ENCODE results near the gene MYCN.
A peak's percentile ranks its signal among the peaks of the same experiment; 100 is the strongest.
"Not testable (repeated sequence)": the region's sequence is repeated elsewhere in the genome, so short reads cannot be mapped to it uniquely, and the experiment has no call there.

The MYCN gene

DNA sequence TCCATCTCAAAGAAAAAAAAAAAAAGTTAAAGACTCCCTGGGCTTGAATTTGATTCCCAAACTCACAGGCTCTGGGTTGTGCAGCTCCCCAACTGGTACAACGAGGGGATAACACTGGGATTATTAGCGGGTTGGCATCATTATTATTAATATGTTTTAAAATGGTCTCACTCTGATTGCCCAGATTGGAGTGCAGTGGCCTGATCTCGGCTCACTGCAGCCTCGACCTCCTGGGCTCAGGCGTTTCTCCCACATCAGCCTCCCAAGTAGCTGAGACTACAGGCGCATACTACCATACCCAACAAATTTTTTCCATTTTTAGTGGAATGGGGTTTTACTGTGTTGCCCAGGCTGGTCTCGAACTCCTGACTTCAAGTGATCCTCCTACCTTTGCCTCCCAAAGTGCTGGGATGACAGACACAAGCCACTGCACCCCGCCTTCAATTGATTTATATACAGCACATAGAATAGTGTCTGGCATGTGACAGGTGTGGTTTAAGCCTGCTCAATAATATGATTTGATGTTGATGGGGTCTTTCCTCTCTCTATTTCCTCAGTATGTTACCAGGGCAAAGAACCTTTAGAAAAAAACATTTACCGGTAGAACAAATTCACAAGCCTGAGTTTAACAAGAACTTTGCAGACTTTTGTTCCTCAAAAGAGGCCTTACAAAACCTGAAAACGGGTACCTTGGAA is 12.2 kb downstream of the MYCN start:
- intact Hi-C loops (cut with DNase I) = no loop called here
- DNase-seq = no peak

DNA sequence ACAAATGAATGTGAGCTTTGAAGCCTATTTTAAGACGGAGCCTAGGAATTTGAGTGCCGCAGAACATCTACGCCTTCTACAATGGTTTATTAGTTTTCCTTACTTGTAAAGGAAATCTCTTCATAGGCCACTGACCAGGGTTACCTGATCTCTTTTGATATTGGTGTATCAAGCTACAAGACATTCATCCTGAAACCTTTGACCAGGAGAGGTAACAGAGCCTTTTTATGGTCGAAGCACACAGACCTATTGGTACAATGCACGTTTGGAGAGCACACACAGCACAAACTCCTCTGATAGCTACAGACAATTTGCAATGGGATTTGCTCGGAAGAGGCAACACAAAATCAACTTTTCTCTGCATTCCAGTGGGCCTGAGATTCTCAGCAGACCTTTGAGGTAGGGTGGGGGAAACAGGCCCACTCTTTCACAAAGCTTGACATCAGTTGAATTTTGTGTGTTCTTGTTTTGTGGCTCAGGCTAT is 12.8 kb downstream of the MYCN start:
- no peak for DNase-seq
- intact Hi-C loops (cut with DNase I) = no loop called here

DNA sequence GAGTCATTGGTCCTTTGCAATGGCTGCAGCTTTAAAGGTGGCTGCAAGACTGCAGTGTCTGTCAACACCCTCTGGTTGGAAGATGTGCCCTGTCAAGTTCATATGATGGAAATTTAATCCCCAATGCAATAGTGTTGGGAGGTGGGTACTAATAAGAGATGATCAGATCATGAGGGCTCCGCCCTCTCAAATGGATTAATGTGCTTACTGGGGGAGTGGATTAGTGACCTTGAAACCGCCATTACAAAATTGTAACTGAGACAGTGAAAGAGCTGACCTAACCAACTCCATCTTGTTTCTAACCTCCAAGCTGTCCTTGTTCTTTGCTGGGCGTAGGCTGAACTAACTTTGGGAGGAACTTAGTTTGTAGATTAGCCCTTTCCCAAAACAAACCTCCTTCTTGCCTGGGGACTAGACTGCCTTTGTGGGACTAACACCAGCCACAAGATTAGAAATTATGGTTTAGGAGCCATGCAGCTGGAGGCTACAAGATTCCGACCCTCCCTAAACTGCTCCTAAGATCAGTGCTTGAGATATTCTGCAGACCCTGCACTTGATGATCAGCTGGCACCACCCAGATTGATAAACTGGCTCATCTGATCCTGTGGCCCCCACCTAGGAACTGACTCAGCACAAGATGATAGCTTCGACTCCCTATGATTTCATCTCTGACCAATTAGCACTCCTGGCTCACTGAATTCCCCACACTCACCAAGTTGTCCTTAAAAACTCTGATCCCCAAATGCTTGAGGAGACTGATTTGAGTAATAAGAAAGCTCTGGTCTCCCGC is 13.7 kb downstream of the MYCN start:
- intact Hi-C loops (cut with DNase I) = no loop called here

DNA sequence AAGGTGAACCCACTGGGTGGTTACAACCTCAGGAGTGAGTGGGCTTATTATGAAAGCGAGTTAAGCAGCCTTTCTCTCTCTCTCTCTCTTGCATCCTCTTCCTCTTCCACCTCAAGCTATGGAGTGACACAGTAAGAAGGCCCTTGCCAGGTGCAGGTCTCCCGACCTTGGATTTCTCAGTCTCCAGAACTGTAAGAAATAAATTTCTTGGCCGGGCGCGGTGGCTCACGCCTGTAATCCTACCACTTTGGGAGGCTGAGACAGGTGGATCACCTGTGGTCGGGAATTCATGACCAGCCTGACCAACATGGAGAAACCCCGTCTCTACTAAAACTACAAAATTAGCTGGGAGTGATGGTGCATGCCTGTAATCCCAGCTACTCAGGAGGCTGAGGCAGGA is 14.4 kb downstream of the MYCN start:
- DNase-seq = no peak
- intact Hi-C loops (cut with DNase I) = no loop called here

More for the DNA sequence above, 13.7 kb downstream of the MYCN start:
- no peak for DNase-seq

DNA sequence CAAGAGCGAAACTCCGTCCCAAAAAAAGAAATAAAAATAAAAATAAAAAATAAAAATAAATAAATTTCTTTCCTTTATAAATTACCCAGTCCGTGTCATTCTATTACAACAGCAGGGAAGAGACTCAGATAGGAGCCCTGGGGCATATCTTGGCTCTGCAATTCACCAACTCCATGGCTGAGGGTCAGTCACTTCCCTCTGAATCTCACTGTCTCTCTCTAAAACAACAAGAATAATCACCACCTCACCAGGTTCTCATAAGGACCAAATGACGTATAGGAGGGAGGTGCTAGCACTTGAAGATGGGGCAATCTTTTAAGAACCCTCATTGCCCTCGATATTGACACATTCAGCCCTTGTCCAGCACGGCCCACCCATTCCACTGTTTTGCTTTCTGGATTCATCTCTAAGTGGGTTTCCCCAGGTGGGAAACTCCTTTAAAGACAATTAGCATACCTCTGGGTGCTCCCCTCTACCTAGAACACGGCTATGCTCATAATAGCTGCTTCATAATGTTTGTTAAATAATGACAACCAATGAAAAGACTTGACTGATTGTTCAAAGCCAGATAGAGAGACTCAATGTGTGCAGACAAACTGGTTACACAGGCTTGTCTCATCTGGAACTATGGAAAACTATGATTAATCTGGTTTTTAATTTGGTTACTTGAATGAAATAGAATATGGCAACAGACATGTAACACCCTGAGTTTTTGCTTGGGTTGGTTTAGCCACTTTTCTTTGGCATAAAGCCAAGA is 15.1 kb downstream of the MYCN start:
- intact Hi-C loops (cut with DNase I) = no loop called here
- DNase-seq = no peak

DNA sequence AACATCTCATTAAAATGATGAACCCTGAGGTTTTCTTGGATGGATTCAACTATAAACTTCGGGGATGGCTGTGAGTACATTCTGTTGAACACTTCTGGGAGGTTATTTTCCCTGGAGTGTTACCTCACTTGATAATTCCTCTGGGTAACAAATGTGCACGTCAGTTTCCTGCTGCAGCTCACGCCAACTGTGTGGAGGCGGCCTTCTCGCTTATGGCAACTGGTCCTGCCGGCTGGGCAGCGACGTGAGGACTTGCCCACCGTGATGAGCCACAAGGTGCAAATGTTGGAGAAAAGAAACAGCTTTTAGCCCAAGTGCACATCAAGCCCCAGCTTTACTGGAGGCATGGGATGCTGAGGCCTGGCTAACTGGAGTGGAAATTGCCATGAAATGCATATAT is 15.9 kb downstream of the MYCN start:
- no peak for DNase-seq
- intact Hi-C loops (cut with DNase I) = no loop called here

DNA sequence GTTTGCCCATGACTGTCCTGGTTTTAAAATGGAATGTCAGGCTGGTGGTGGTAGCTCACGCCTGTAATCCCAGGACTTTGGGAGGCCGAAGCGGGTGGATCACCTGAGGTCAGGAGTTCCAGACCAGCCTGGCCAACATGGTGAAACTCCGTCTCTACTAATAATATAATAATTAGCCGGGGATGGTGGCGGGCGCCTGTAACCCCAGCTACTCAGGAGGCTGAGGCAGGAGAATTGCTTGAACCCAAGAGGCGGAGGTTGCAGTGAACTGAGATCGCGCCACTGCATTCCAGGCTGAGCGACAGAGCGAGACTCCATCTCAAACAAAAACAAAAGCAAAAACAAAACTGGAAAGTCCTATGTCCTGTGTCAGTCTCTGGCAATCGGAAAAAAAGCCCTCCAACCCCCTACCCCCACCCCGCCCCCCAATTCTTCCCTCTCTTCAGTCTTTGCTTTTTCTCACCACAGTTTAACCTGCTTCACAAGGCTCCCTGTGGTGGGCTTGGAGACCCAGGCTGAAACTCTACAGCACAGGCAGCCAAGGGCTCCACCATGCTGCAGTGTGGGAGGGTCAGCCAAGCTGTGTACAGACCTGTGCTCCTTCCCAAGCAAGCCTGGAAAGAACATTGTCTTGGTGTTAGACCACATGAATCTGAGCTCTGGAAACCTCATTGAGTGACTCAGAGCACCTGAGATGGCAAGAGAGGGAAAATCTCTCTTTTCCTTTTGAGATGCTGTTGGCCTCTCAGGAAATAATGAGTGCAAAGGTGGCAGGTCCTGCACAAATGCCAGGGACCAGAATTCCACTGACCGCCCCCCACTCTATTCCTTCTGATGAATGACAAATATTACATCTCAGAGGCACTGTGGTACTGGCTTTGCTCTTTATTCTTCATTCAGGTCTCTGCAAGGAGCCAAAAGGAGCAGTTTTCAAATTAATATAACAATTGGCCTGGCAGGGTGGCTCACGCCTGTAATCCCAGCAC is 16.7 kb downstream of the MYCN start:
- DNase-seq = peak in 2 of 42 donors; percentile 1 to 9
- intact Hi-C loops (cut with DNase I) = no loop called here

DNA sequence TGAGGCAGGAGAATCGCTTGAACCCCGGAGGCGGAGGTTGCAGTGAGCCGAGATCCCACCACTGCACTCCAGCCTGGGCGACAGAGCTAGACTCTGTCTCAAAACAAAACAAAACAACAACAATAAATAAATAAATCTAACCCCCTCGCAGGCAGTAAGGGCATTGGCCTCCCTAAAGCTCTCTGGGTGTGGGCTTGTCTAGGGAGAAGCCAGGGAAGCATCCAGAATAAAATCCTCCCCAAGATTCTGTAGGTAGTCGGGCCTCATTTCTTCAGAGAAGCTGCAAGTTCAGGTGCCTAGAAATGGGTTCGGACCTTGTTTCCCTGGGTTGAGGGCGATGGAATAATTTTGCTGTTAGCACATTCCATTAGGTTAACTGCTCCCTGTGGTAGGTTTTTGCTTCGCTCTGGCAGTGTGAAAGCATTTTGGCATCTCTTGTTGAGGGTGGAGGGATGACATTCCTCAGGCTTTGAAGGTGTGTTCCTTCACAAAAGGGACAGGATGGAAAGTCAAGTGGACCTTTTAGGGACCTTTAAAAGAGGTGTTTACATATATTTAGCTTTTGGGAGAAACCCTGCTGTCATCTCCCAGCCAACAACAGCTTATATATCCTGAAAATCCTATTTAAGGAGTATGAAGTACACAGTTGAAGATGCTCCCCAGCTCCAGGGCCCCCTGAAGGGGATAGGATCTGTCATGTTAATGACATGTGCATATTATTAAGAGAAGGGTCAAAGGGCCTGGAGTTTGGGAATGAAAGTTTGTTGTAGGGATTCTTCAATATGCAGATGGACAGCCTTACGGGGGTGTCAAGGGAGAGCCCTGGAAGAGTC is 17.7 kb downstream of the MYCN start:
- intact Hi-C loops (cut with DNase I) = no loop called here
- peak in 1 of 42 donors; percentile 9 for DNase-seq

DNA sequence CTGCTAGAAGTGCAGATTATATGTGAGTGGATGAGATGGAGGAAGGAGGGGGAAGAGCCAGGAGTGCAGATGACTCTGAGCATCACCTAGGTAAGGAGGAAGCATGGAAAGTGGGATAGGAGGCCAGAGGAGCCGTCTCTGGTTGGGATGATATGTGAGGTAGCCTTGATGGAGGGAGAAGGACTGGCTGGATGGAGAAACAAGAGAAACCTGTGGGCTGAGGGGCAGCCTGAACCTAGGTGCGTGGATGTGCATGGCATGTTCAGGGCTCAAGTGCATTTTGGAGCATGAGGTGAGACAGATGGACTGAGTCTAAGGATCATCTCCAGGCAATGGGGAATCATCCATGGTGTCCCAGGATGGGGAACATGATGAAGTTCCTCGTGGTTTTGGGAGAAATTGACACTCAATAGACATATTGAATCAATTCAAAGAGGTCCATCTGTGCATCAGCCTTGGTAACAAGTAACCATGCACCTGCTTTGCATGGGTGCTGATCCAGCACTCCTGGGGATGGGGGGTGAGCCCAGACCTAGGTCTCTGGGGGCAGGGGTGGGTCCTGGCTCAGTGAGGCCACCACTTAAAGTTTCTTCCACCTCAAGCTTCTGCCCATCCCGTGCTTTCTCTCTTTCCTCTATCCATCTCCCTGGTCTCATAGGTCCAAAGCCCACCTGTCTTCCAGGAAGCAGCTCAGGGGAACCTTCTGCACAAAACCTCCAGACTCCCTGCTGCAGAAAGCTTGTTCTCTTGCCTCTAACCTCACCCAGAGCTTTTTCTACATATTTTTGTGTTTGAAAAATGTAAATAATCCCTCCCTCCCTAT is 19.2 kb downstream of the MYCN start:
- intact Hi-C loops (cut with DNase I) = no loop called here

DNA sequence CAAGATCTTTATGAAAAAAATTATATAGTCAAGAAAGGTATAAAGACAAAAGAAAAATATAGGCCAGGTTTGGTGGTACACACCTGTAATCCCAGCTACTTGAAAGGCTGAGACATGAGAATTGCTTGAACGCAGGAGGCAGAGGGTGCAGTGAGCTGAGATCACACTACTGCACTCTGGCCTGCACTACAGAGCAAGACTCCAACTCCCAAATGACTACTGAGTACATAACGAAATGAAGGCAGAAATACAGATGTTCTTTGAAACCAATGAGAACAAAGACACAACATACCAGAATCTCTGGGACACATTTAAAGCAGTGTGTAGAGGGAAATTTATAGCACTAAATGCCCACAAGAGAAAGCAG is 19.8 kb downstream of the MYCN start:
- not testable (repeated sequence) for DNase-seq

More for the DNA sequence above, 19.2 kb downstream of the MYCN start:
- peak in 1 of 42 donors; percentile 5 for DNase-seq

DNA sequence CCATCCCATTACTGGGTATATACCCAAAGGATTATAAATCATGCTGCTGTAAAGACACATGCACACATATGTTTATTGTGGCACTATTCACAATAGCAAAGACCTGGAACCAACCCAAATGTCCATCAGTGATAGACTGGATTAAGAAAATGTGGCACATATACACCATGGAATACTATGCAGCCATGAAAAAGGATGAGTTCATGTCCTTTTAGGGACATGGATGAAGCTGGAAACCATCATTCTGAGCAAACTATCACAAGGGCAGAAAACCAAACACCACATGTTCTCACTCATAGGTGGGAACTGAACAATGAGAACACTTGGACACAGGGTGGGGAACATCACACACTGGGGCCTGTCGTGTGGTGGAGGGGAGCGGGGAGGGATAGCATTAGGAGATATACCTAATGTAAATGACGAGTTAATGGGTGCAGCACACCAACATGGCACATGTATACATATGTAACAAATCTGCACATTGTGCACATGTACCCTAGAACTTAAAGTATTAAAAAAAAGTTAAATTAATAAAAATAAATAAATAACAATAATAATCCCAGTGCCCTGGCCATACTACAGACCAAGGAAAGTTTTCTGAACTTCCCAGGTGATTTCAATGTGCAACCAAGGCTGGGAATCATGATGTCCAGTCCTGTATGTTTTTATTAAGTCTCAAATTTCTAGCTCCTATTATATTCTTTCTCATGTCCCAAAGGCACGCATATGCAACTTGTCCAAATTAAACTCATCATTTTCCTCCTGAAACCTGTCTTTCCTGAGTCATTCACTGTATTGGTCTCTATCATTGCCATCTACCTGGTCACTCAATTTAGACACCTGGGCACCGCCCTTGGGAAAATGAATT is 23.0 kb downstream of the MYCN start:
- peak in 1 of 42 donors; percentile 5 for DNase-seq
- intact Hi-C loops (cut with DNase I) = not testable (repeated sequence)

More for the DNA sequence above, 19.8 kb downstream of the MYCN start:
- intact Hi-C loops (cut with DNase I) = not testable (repeated sequence)

DNA sequence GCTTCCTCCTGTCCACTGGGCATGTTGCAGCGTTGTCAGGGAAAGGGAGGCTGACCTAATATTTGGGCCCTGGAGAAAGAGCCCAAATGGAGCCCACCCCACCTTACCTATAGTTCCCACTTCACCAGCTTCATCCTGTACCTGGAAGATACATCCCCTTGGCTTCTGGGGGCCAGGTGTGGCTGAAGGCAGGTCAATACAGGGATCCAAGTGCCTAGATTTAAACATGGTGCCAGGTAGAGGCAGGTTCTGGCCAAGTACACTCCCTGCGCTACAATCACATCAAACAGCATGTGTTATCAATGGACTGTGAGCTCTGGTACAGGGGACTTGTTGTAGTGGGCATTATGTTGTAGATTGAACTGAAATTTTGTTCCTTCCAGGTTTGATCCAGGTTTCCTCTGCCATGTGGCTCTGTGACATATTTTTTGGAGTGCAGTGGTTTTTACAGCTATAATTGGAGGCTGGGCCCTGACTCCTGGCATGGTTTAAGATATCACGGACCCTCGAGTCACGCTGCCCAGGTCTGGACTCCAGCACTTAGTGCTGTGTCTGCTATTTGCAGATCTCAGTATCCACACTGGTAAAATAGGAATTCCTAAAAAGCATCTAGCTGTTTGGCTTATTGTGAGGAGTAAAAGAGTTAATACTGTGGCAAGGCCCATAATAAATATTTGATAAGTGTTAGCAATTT is 23.8 kb downstream of the MYCN start:
- peak in 1 of 42 donors; percentile 13 for DNase-seq
- intact Hi-C loops (cut with DNase I) = no loop called here

DNA sequence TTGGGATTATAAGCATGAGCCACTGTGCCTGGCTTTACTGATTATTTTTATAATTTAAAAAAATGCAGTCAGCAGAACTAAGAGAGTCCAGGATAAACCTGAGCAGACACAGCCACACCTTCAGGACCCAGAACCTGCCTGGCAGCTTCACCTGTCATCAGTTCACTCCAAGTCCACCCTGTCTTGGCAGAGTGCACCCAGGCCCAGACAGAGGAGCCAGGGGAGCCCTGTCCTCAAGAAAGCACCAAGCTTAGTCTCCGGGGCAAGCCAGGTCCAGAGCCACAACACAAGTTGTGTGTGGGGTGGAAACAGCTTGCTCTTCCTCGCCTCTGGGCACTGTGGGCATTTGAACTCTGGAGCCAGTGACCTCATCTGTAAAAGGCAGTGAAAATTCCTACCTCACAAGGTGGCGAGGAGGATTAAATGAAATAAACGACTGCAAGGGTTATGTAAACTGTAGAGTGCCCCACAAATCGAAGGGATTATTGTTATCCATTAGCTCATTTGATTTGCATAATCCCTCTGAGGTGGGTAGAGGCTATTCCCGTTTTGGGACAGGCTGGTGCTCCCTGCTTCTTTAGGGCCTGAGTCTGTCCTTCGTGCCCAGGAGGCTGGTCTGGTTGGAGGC is 24.7 kb downstream of the MYCN start:
- intact Hi-C loops (cut with DNase I) = no loop called here
- DNase-seq = no peak

DNA sequence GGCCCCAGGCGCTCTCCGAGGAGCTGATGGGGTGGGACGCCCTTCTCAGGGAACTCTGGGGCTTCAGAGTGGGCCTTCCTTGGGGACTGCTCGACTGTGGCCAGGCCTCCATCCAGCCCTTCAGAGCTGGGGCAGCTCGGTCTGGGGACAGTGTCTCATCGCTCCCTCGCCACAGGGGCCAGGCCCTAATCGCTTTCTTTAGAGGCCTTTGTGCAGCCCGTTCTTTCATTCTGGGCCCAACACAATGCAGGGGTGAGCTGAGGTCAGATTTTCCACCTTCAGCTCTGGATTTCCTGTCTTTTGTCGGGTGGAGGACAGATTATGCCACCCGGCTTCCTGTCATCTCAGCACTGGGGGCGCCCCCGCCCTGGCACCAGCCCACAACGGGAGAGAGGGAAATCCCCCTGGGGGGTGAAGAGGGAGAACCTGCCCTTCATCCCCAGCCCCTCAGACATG is 25.2 kb downstream of the MYCN start:
- no peak for DNase-seq
- intact Hi-C loops (cut with DNase I) = no loop called here

Data from head of caudate nucleus (tissue), 42 donors.